GM21825 (cell line): ENCODE measurements around the gene PLPPR4.

ENCODE experiments used
- ATAC-seq: cut with Tn5 transposase; IDR thresholded peaks from one replicate; pipeline ENCODE4 v1.9.1; 2021; ENCODE audit warnings: mild to moderate bottlenecking, moderate library complexity; ENCODE audit not compliant: unreplicated experiment

The PLPPR4 gene

GRCh38 chr1:99347041-99347684 is 82.9 kb downstream of the PLPPR4 start:
- no peak for ATAC-seq

- ATAC-seq, result no peak
Observed at GRCh38 chr1:99348397-99349132, 84.3 kb downstream of the PLPPR4 start.

- no peak for ATAC-seq
Observed at GRCh38 chr1:99352821-99353220, 88.5 kb downstream of the PLPPR4 start.

GRCh38 chr1:99358770-99359169 is 94.5 kb downstream of the PLPPR4 start:
- ATAC-seq, result no peak
